ENCODE measurements around the gene HADHA. TPM values are rescaled to one million over a fixed set of nuclear protein-coding genes. Genes with fewer than 3 reads are reported as not detected.
"Not testable (repeated sequence)": the region's sequence is repeated elsewhere in the genome, so short reads cannot be mapped to it uniquely, and the experiment has no call there.

Gene HADHA
- total RNA-seq, 2 donors from 2014 or later = 98.3 to 110 TPM

DNA sequence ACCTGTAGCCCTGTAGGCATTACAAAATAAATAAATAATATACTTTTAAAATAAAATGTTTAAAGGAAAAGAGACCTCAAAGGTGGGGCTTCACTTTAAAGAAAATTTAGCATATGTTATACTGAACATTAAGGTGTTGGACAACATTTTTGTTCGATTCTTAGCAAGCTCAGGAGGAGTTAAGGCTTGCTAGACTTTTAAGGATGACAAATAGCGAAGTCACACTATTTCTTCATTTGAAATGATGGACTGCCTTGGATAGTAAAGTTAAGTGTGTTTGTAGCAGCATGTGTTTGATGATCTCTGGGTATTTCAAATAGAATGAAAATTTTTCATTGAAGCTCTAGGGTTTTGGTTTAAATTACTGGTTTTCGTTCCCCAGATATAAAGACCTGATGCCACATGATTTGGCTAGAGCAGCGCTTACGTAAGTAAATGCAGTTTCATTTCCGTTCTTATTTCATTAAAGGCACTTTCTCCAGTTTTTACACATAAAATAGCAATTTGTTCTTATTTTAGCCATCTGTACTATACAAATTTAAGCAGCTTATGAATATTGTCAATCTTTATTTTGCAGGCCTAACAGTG lies 25.2 kb upstream of the HADHA start:
- intact Hi-C loops (cut with DNase I) = no loop called here
- 91 to 94% methylated on average over 6 of the region's 6 CpGs for WGBS, 2 donors
- TF ChIP-seq, protein P1, sequence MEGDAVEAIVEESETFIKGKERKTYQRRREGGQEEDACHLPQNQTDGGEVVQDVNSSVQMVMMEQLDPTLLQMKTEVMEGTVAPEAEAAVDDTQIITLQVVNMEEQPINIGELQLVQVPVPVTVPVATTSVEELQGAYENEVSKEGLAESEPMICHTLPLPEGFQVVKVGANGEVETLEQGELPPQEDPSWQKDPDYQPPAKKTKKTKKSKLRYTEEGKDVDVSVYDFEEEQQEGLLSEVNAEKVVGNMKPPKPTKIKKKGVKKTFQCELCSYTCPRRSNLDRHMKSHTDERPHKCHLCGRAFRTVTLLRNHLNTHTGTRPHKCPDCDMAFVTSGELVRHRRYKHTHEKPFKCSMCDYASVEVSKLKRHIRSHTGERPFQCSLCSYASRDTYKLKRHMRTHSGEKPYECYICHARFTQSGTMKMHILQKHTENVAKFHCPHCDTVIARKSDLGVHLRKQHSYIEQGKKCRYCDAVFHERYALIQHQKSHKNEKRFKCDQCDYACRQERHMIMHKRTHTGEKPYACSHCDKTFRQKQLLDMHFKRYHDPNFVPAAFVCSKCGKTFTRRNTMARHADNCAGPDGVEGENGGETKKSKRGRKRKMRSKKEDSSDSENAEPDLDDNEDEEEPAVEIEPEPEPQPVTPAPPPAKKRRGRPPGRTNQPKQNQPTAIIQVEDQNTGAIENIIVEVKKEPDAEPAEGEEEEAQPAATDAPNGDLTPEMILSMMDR (IDR thresholded peaks at IDR 0.05) = no peak
- TF ChIP-seq POLR2A (IDR thresholded peaks at IDR 0.05) = no peak

DNA sequence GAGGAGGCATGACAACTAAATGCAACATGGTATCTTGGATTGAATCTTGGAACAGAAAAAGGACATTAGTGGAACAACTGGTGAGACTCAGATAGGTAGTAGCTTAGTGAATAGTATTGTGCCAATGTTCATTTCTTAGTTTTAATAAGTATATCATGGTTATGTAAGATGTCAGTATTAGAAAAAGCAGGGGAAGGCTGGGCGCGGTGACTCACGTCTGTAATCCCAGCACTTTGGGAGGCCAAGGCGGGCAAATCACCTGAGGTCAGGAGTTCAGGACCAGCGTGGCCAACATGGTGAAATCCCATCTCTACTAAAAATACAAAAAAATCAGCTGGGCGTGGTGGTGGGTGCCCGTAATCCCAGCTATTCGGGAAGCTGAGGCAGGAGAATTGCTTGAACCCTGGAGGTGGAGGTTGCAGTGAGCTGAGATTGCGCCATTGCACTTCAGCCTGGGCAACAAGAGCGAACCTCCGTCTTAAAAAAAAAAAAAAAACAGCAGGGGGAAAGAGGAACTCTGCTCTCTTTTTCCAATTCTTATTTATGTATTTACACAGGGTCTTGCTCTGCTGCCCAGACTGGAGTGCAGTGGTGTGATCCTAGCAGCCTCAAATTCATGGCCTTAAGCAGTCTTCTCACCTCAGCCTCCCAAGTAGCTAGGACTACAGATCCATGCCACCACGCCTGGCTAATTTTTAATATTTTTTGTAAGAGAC lies 24.4 kb upstream of the HADHA start:
- DNase-seq; H3K27me3 ChIP-seq; H3K4me3 ChIP-seq; H3K36me3 ChIP-seq (replicated peaks in 1 of 2; ENCODE audit: insufficient read depth in 1 of 2, low read depth in 2 of 2); ATAC-seq; intact Hi-C loops (cut with DNase I); H3K9me3 ChIP-seq: not testable (repeated sequence)
- H3K4me1 ChIP-seq = peaks cover 16% of the 10 kb centered on the region
- WGBS, 2 donors = 85 to 91% methylated on average over 12 of the region's 12 CpGs
- peak overlapping the region in 1 of 4 donors; percentile 18 for H3K27ac ChIP-seq

More for the DNA sequence above, 25.2 kb upstream of the HADHA start:
- DNase-seq = no peak
- peaks cover 2 to 7% of the 10 kb centered on the region in 2 donors for H3K36me3 ChIP-seq (replicated peaks in 1 of 2; ENCODE audit: insufficient read depth in 1 of 2, low read depth in 2 of 2)
- no peak overlapping the region for H3K4me3 ChIP-seq
- peaks cover 23% of the 10 kb centered on the region for H3K4me1 ChIP-seq
- no peak for ATAC-seq
- peak overlapping the region in 1 of 4 donors; percentile 18 for H3K27ac ChIP-seq
- no peaks in the 10 kb centered on the region for H3K9me3 ChIP-seq
- no peaks in the 10 kb centered on the region for H3K27me3 ChIP-seq

DNA sequence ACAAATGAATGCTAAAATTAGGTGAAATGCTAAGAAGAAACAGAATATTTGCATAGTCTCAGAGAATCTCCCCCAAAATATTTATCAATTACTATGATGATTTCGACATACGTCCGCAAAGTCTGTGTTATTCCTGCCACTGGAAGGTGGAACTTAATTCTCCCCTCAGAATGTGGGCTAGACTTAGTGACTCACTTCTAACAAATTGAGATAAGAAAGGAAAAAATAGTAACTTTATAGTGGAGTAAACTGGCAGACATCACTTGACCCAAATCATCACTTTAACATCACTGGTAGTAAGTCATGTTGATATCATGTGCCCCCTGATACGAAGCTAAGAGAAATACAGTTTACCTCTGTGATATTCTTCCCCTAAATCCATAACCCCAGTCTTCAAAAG lies 23.8 kb upstream of the HADHA start:
- intact Hi-C loops (cut with DNase I) = no loop called here
- H3K9me3 ChIP-seq = no peaks in the 10 kb centered on the region
- H3K36me3 ChIP-seq (replicated peaks in 1 of 2; ENCODE audit: insufficient read depth in 1 of 2, low read depth in 2 of 2) = peaks cover 2 to 7% of the 10 kb centered on the region in 2 donors
- H3K27ac ChIP-seq = no peak overlapping the region
- DNase-seq (no peak), ATAC-seq (no peak)
- 85 to 95% methylated on average over 4 of the region's 4 CpGs for WGBS, 2 donors
- no peaks in the 10 kb centered on the region for H3K27me3 ChIP-seq
- peaks cover 10% of the 10 kb centered on the region for H3K4me1 ChIP-seq
- H3K4me3 ChIP-seq = no peak overlapping the region
- TF ChIP-seq, protein P1 (IDR thresholded peaks at IDR 0.05) = no peak
- no peak for TF ChIP-seq POLR2A (IDR thresholded peaks at IDR 0.05)

DNA sequence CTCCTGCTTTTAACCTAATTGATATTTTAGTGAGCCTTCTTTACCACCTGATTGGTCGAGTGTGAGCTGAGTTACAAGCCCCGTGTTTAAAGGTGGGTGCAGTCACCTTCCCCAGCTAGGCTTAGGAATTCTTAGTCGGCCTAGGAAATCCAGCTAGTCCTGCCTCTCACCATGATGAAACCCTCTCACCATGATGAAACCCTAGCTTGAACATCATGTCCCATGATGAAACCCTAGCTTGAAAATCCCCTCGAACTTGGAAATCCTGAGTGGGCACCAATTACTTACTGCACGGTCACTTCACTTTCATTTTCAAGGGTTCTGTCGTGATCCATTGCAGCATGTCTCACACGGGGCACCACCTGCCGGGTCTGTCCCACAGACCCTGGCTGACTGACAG lies 14.4 kb upstream of the HADHA start:
- H3K27me3 ChIP-seq; H3K4me3 ChIP-seq; DNase-seq; H3K9me3 ChIP-seq; H3K27ac ChIP-seq; H3K36me3 ChIP-seq (replicated peaks in 1 of 2; ENCODE audit: insufficient read depth in 1 of 2, low read depth in 2 of 2); intact Hi-C loops (cut with DNase I); ATAC-seq: not testable (repeated sequence)
- H3K4me1 ChIP-seq = peaks cover 22% of the 10 kb centered on the region
- 90% methylated on average over 8 of the region's 8 CpGs for WGBS, 2 donors

DNA sequence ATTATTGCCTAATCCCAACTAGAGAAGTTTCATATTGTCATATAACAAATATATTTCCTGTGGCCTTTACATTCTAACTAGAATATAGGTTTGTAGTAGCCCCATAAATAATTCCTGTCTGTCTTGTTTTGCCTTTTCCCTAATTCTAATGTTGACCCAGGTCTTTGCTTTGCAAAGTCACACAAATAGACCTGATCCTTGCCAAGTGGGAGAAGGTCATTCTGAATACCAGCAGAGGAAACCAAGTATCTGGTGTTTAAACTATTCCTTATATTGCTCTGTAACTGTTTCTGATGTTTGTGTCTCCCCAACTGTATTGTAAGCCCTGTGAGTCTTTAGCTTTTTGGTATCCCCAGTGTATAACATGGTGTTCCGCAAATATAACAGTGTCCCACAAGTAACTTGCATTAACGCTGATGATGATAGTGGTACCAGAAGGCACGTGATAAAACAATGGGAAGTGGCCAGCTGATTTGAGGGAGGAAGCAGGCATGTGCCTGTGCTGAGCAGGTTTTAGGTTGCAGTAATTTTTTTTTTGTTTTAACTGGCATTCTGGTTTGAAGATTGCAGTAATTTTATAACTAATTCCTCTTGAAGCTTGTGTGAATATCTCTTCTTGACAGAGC lies 11.4 kb upstream of the HADHA start:
- Histone ChIP-seq H3K9me3 (no peaks in the 10 kb centered on the region), H3K27ac (peak overlapping the region in 3 of 4 donors; percentile 6 to 47 (median 36)), H3K27me3 (no peaks in the 10 kb centered on the region), H3K4me1 (peaks cover 41% of the 10 kb centered on the region), H3K4me3 (no peak overlapping the region), H3K36me3 (replicated peaks in 1 of 2; ENCODE audit: insufficient read depth in 1 of 2, low read depth in 2 of 2) (no peaks in the 10 kb centered on the region)
- 29 to 42% methylated on average over 3 of the region's 3 CpGs for WGBS, 2 donors
- DNase-seq (peak in 2 of 4 donors; percentile 48 to 59), ATAC-seq (peak; percentile 64)
- TF ChIP-seq POLR2A (IDR thresholded peaks at IDR 0.05) = no peak
- TF ChIP-seq, protein P1 (IDR thresholded peaks at IDR 0.05) = no peak
- intact Hi-C loops (cut with DNase I) = no loop called here
